ENCODE results near the gene ACP5. TPM values are rescaled to one million over a fixed set of nuclear protein-coding genes. Genes with fewer than 3 reads are reported as not detected.

Gene ACP5
- total RNA-seq, 1 experiment from 2014 or later: not detected

DNA sequence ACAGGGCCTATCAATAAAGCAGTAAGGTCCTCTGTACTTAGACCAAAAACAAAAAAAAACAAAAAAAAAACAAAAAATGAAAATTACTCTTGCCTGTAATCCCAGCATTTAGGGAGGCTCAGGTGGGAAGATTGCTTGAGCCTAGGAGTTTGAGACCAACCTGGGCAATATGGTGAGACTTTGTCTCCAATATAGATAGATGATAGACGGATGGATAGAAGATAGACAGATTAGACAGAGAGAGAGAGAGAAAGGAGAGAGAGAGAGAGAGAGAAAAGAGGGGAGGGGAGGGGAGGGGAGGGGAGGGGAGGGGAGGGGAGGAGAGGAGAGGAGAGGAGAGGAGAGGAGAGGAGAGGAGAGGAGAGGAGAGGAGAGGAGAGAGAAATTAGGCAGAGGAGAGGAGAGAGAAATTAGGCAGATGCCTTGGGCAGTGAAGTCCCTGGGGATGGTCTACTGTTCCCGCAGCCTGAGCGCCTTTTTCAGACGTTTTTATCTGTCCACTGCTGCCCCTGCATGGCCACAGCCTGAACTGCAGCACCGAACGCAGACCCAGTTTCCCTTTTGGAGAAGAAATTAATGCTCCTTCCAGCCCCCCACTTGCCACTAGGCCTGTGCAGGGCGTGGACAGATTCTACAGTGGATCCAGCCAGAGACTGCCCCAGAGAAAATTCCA, 10.0 kb upstream of the ACP5 start:
- DNase-seq (peak; percentile 85), ATAC-seq (peak; percentile 92)
- Histone ChIP-seq H3K27me3 (ENCODE audit: low read length) (no peaks in the 10 kb centered on the region), H3K4me3 (ENCODE audit: low read length) (peak overlapping the region; percentile 62), H3K27ac (ENCODE audit: low read length) (no peak overlapping the region), H3K9me2 (replicated peaks; ENCODE audit: low read length) (no peaks in the 10 kb centered on the region), H3K4me2 (ENCODE audit: low read length) (peak overlapping the region; percentile 90), H3F3A (ENCODE audit: low read length, unreplicated experiment) (no peaks in the 10 kb centered on the region), H3K9me3 (ENCODE audit: low read length) (no peaks in the 10 kb centered on the region), H4K20me1 (ENCODE audit: low read length) (no peaks in the 10 kb centered on the region), H3K9ac (ENCODE audit: low read length) (0 out of 2 replicates have a peak overlapping the region, but pooled peaks have one; percentile 17), H3K79me2 (ENCODE audit: low read length) (no peaks in the 10 kb centered on the region), H2AFZ (ENCODE audit: low read length) (peak overlapping the region; percentile 88), H3K4me1 (ENCODE audit: insufficient read depth, low read length) (0 out of 2 replicates have a peak, but pooled peaks cover 5% of the 10 kb centered on the region), H3K36me3 (ENCODE audit: low read depth, low read length) (no peaks in the 10 kb centered on the region)
- TF ChIP-seq, protein P1, sequence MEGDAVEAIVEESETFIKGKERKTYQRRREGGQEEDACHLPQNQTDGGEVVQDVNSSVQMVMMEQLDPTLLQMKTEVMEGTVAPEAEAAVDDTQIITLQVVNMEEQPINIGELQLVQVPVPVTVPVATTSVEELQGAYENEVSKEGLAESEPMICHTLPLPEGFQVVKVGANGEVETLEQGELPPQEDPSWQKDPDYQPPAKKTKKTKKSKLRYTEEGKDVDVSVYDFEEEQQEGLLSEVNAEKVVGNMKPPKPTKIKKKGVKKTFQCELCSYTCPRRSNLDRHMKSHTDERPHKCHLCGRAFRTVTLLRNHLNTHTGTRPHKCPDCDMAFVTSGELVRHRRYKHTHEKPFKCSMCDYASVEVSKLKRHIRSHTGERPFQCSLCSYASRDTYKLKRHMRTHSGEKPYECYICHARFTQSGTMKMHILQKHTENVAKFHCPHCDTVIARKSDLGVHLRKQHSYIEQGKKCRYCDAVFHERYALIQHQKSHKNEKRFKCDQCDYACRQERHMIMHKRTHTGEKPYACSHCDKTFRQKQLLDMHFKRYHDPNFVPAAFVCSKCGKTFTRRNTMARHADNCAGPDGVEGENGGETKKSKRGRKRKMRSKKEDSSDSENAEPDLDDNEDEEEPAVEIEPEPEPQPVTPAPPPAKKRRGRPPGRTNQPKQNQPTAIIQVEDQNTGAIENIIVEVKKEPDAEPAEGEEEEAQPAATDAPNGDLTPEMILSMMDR (conservative IDR thresholded peaks at IDR 0.05; ENCODE audit: low read depth, low read length): peak; percentile 93
- TF ChIP-seq EZH2 (IDR thresholded peaks at IDR 0.05; ENCODE audit: low read length, unreplicated experiment): no peak
- CTCF ChIA-PET: interaction anchor here (1.0 kb wide), 1 partner anchor 29 kb away, joined by 7 read pairs; the partner anchor contains the start of gene ELOF1
- intact Hi-C loops (cut with micrococcal nuclease): loop anchor here (2.0 to 5.0 kb wide), 3 partner anchors 29 to 90 kb away; partner anchors contain the start of genes CNN1 and ELOF1
- no TSS peak for BruUV-seq (replicated peaks)
- POLR2A ChIA-PET (ENCODE audit: unreplicated experiment): no interaction called here

DNA sequence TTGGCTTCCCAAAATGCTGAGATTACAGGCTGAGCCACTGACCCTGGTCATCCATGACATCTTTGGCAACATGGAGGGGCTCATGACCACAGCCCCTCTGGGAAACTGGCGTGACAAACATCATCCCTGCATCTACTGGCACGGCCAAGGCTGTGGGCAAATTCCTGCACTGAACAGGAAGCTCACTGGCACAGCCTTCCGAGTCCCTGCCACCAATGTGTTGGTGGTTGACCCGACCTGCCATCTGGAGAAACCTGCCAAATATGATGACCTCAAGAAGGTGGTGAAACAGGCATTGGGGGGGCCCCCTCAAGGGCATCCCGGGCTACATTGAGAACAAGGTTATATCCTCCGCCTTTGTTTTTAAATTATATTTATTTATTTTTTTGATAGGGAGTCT, 8.9 kb upstream of the ACP5 start:
- TF ChIP-seq EZH2 (IDR thresholded peaks at IDR 0.05; ENCODE audit: low read length, unreplicated experiment): no peak
- TF ChIP-seq, protein P1 (conservative IDR thresholded peaks at IDR 0.05; ENCODE audit: low read depth, low read length): no peak
- TF ChIP-seq EZH2phosphoT487 (IDR thresholded peaks at IDR 0.05; ENCODE audit: borderline replicate concordance, low read length): no peak
- Histone ChIP-seq H2AFZ (ENCODE audit: low read length) (no peak overlapping the region), H3K9me3 (ENCODE audit: low read length) (no peaks in the 10 kb centered on the region), H3K4me2 (ENCODE audit: low read length) (no peak overlapping the region), H3K4me3 (ENCODE audit: low read length) (no peak overlapping the region), H3F3A (ENCODE audit: low read length, unreplicated experiment) (no peaks in the 10 kb centered on the region), H3K9ac (ENCODE audit: low read length) (no peak overlapping the region), H3K79me2 (ENCODE audit: low read length) (no peaks in the 10 kb centered on the region), H3K27ac (ENCODE audit: low read length) (no peak overlapping the region), H4K20me1 (ENCODE audit: low read length) (no peaks in the 10 kb centered on the region), H3K27me3 (ENCODE audit: low read length) (no peaks in the 10 kb centered on the region), H3K9me2 (replicated peaks; ENCODE audit: low read length) (no peaks in the 10 kb centered on the region), H3K36me3 (ENCODE audit: low read depth, low read length) (no peaks in the 10 kb centered on the region), H3K4me1 (ENCODE audit: insufficient read depth, low read length) (0 out of 2 replicates have a peak, but pooled peaks cover 5% of the 10 kb centered on the region)
- intact Hi-C loops (cut with micrococcal nuclease): loop anchor here (2.0 to 5.0 kb wide), 3 partner anchors 28 to 89 kb away; partner anchors contain the start of genes CNN1 and ELOF1
- DNase-seq (no peak), ATAC-seq (no peak)
- BruUV-seq (replicated peaks): no TSS peak
- POLR2A ChIA-PET (ENCODE audit: unreplicated experiment): interaction anchor here (0.7 kb wide), 1 partner anchor 18 kb away, joined by 5 read pairs; no protein-coding TSS in a partner anchor
- CTCF ChIA-PET: no interaction called here

DNA sequence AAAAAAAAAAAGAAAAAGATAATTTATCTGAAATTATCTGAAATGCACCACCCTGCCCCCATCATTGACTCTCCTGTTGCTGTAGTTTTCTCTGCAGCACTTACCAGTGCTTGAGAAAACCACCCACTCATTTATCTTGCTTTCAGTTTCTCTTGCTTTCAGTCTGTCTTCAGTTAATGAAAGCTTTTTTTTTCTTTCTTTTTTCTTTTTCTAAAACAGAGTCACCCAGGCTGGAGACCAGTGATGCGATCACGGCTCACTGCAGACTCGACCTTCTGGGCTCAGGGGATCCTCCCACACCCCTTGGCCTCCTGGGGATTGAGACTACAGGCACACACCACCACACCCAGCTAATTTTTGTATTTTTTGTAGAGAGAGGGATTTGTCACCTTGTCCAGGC, 4.3 kb upstream of the ACP5 start:
- ATAC-seq: no peak
- Histone ChIP-seq H3K27me3 (ENCODE audit: low read length) (no peaks in the 10 kb centered on the region), H3K36me3 (ENCODE audit: low read depth, low read length) (no peaks in the 10 kb centered on the region), H3K79me2 (ENCODE audit: low read length) (no peaks in the 10 kb centered on the region), H4K20me1 (ENCODE audit: low read length) (no peaks in the 10 kb centered on the region), H3K4me1 (ENCODE audit: insufficient read depth, low read length) (no peaks in the 10 kb centered on the region), H3F3A (ENCODE audit: low read length, unreplicated experiment) (no peaks in the 10 kb centered on the region), H3K9me2 (replicated peaks; ENCODE audit: low read length) (no peaks in the 10 kb centered on the region), H3K4me3 (ENCODE audit: low read length) (no peak overlapping the region), H2AFZ (ENCODE audit: low read length) (no peak overlapping the region), H3K4me2 (ENCODE audit: low read length) (no peak overlapping the region), H3K9ac (ENCODE audit: low read length) (no peak overlapping the region), H3K9me3 (ENCODE audit: low read length) (no peaks in the 10 kb centered on the region), H3K27ac (ENCODE audit: low read length) (no peak overlapping the region)
- BruUV-seq (replicated peaks): no TSS peak
- POLR2A ChIA-PET (ENCODE audit: unreplicated experiment): no interaction called here
- CTCF ChIA-PET: no interaction called here
- DNase-seq: no peak
- TF ChIP-seq, protein P1 (conservative IDR thresholded peaks at IDR 0.05; ENCODE audit: low read depth, low read length): no peak
- no peak for TF ChIP-seq EZH2phosphoT487 (IDR thresholded peaks at IDR 0.05; ENCODE audit: borderline replicate concordance, low read length)
- no peak for TF ChIP-seq EZH2 (IDR thresholded peaks at IDR 0.05; ENCODE audit: low read length, unreplicated experiment)
- intact Hi-C loops (cut with micrococcal nuclease): no loop called here

Data from PC-3 (cell line).